K562 (cell line): ENCODE results near the gene CDCA4. TPM values are rescaled to one million over a fixed set of nuclear protein-coding genes. Genes with fewer than 3 reads are reported as not detected.

ENCODE experiments used
- ATAC-seq: fragments of 200-7000 bp; cut with Tn5 transposase; 3 replicates; pipeline ENCODE4 v1.9.1; 2020; ENCODE audit warnings: moderate library complexity
- BruUV-seq: library from RNA; stranded (reverse); fragments of 400-500 nt; replicated peaks from 2 replicates; lab custom pipeline; 2021; lab: Mats Ljungman, UMichigan
- CTCF ChIA-PET: fragments of 300-600 bp; formaldehyde crosslinking; extraction: SDS; loops from one replicate; lab custom pipeline; 2021; ENCODE audit warnings: low intra/inter-chr PET ratio; lab: Yijun Ruan, JAX
- POLR2A ChIA-PET: fragments of 300-600, 350-650 bp; sonication (Branson Sonifier 250); formaldehyde crosslinking; extraction: SDS; loops from one replicate; lab custom pipeline; 2021; ENCODE audit warnings: antibody characterized with exemption, inconsistent platforms; lab: Yijun Ruan, JAX
- DNase-seq, 4 experiments: peaks; one replicate each; pipeline versions ENCODE4 v3.0.0 to v3.0.0-alpha.2; 2011 to 2018; ENCODE audit warnings: low spot score in 3 of 4, mixed read lengths in 3 of 4; ENCODE audit errors: extremely low read depth in 1 of 4
- FAIRE-seq: peaks from 2 replicates; lab custom pipeline; 2011; peaks lifted over from hg19 to GRCh38; lab: Jason Lieb, UNC
- H2AFZ ChIP-seq: 2 replicates; pipeline ENCODE4 v1.6.0; 2011; ENCODE audit warnings: low read depth, low read length, control low read depth, inconsistent platforms
- H3K27ac ChIP-seq: fragments of 200-600 bp; 3 replicates; pipeline ENCODE4 v1.8.0; 2011; ENCODE audit warnings: low read depth, mild to moderate bottlenecking, control low read depth, inconsistent platforms, low read length, moderate library complexity, mixed read lengths; ENCODE audit errors: extremely low read depth
- H3K27me3 ChIP-seq, 2 experiments: fragments of 300-600 bp in 1 of 2; 2 replicates in 1 of 2; 3 replicates in 1 of 2; pipeline versions ENCODE4 v1.6.0 to v1.8.0; 2011; ENCODE audit warnings: inconsistent platforms in 2 of 2, low read length in 2 of 2, mild to moderate bottlenecking in 1 of 2, mixed read lengths in 1 of 2, moderate library complexity in 1 of 2; ENCODE audit not compliant: control insufficient read depth in 2 of 2, insufficient read depth in 2 of 2
- H3K36me3 ChIP-seq: fragments of 300-600 bp; 3 replicates; pipeline ENCODE4 v1.8.0; 2011; ENCODE audit warnings: mild to moderate bottlenecking, low read length, inconsistent platforms; ENCODE audit not compliant: control insufficient read depth, insufficient read depth
- H3K4me1 ChIP-seq, 2 experiments: fragments of 200-600 bp in 1 of 2; replicated peaks in 1 of 2; 2 replicates in 1 of 2; 3 replicates in 1 of 2; pipeline versions ENCODE4 v1.5.1 to v1.8.0; 2011; ENCODE audit warnings: inconsistent platforms in 2 of 2, low read length in 2 of 2, mild to moderate bottlenecking in 1 of 2, mixed read lengths in 1 of 2, moderate library complexity in 1 of 2; ENCODE audit not compliant: control insufficient read depth in 2 of 2, insufficient read depth in 2 of 2
- H3K4me2 ChIP-seq: 2 replicates; pipeline ENCODE4 v1.6.1; 2011; ENCODE audit warnings: low read length, control low read depth, inconsistent platforms, mixed read lengths; ENCODE audit not compliant: insufficient read depth
- H3K4me3 ChIP-seq: fragments of 200-600 bp; sonication (generic), shearing (Covaris generic); 2 replicates; pipeline ENCODE4 v1.5.1; 2016; ENCODE audit warnings: control low read depth, inconsistent platforms
- H3K79me2 ChIP-seq: fragments of 200-600 bp; 3 replicates; pipeline ENCODE4 v1.8.0; 2011; ENCODE audit warnings: low read length, inconsistent platforms; ENCODE audit not compliant: control insufficient read depth, insufficient read depth
- H3K9ac ChIP-seq, 2 experiments: 2 replicates each; pipeline versions ENCODE4 v1.6.0 to v1.6.1; 2011; ENCODE audit warnings: low read depth in 2 of 2, low read length in 2 of 2, control low read depth in 1 of 2, inconsistent platforms in 1 of 2, mild to moderate bottlenecking in 1 of 2, mixed read lengths in 1 of 2; ENCODE audit not compliant: insufficient read depth in 1 of 2
- H3K9me1 ChIP-seq: one replicate; pipeline ENCODE4 v1.6.0; 2011; ENCODE audit warnings: inconsistent platforms, mild to moderate bottlenecking, low read length, moderate library complexity; ENCODE audit not compliant: control insufficient read depth, insufficient read depth
- H3K9me3 ChIP-seq: replicated peaks from 2 replicates; pipeline ENCODE4 v1.5.1; 2011; ENCODE audit warnings: low read depth, low read length, inconsistent platforms; ENCODE audit not compliant: control insufficient read depth, insufficient read depth
- H4K20me1 ChIP-seq: replicated peaks from 2 replicates; pipeline ENCODE4 v1.6.1; 2011; ENCODE audit warnings: low read length, inconsistent platforms, mixed read lengths; ENCODE audit not compliant: control insufficient read depth, insufficient read depth
- CHAMP1 ChIP-seq: fragments of 450-650 bp; IDR thresholded peaks from 2 replicates; pipeline ENCODE4 v1.6.1; 2016; ENCODE audit warnings: mild to moderate bottlenecking
- CREB3L1 ChIP-seq: fragments of 450-650 bp; IDR thresholded peaks from 2 replicates; pipeline ENCODE4 v1.6.1; 2014; ENCODE audit warnings: low read depth, mild to moderate bottlenecking, moderate library complexity, borderline replicate concordance
- E2F1 ChIP-seq: sonication (generic); formaldehyde crosslinking; IDR thresholded peaks from 2 replicates; pipeline ENCODE4 v1.8.1; 2023; ENCODE audit warnings: mild to moderate bottlenecking, missing genetic modification reagents, moderate library complexity
- GABPA ChIP-seq: fragments of 200-800 bp; sonication (Bioruptor generic); conservative IDR thresholded peaks from 2 replicates; pipeline ENCODE4 v1.6.1; 2016; ENCODE audit warnings: low read depth, missing genetic modification characterization, missing compliant biosample characterization
- GATAD2B ChIP-seq: fragments of 450-650 bp; IDR thresholded peaks from 2 replicates; pipeline ENCODE4 v1.6.1; 2017; ENCODE audit warnings: mild to moderate bottlenecking, borderline replicate concordance
- HLTF ChIP-seq: fragments of 450-650 bp; IDR thresholded peaks from 2 replicates; pipeline ENCODE4 v1.6.1; 2016
- MXI1 ChIP-seq: IDR thresholded peaks from 2 replicates; pipeline ENCODE4 v1.6.1; 2011; ENCODE audit warnings: low read depth, mild to moderate bottlenecking, improper control_type of control experiment, low read length
- PHF8 ChIP-seq: fragments of 200-600 bp; sonication (generic); IDR thresholded peaks from 2 replicates; pipeline ENCODE4 v1.6.1; 2012; ENCODE audit warnings: mixed run types, mild to moderate bottlenecking, inconsistent platforms, low read length, moderate library complexity, borderline replicate concordance
- POU5F1 ChIP-seq: fragments of 150-350 bp; IDR thresholded peaks from 2 replicates; pipeline ENCODE4 v1.6.1; 2014; ENCODE audit warnings: borderline replicate concordance, low read length, low read depth, mild to moderate bottlenecking; ENCODE audit not compliant: partially characterized antibody
- PTBP1 ChIP-seq: fragments of 200-400 bp; formaldehyde crosslinking; IDR thresholded peaks from 2 replicates; pipeline ENCODE4 v1.6.1; 2017; ENCODE audit warnings: low read depth, low read length
- RAD21 ChIP-seq, 2 experiments: fragments of 250-450 bp in 1 of 2; fragments of 450-650 bp in 1 of 2; sonication (Bioruptor Pico) in 1 of 2; formaldehyde crosslinking in 1 of 2; IDR thresholded peaks in 1 of 2; conservative IDR thresholded peaks in 1 of 2; 2 replicates each; pipeline versions ENCODE4 v1.4.0 to v1.8.0; 2020 to 2022; ENCODE audit warnings: mild to moderate bottlenecking in 2 of 2, moderate library complexity in 1 of 2
- RUNX1 ChIP-seq: sonication (generic); IDR thresholded peaks from 2 replicates; pipeline ENCODE4 v1.6.1; 2016; ENCODE audit warnings: antibody characterized with exemption, low read depth
- SNIP1 ChIP-seq: fragments of 450-650 bp; IDR thresholded peaks from 2 replicates; pipeline ENCODE4 v1.7.1; 2017; ENCODE audit warnings: low read depth, mild to moderate bottlenecking
- TARDBP ChIP-seq: fragments of 450-650 bp; IDR thresholded peaks from 2 replicates; pipeline ENCODE4 v1.6.1; 2016
- ZNF431 ChIP-seq: sonication (generic); formaldehyde crosslinking; IDR thresholded peaks from 2 replicates; pipeline ENCODE4 v1.8.0; 2022; ENCODE audit warnings: mild to moderate bottlenecking, missing genetic modification reagents
- ZNF444 ChIP-seq: fragments of 250-450 bp; sonication (Bioruptor Pico); IDR thresholded peaks from 2 replicates; pipeline ENCODE4 v1.4.0; 2020; ENCODE audit warnings: mild to moderate bottlenecking, moderate library complexity
- ZNF696 ChIP-seq: fragments of 250-450 bp; sonication (Bioruptor Pico); conservative IDR thresholded peaks from 2 replicates; pipeline ENCODE4 v1.4.0; 2020; ENCODE audit warnings: mild to moderate bottlenecking, moderate library complexity
- WGBS: fragments of 100-300 bp; shearing (Covaris generic); methylation state at CpG from one replicate; pipeline ENCODE4 v1.1.6; 2016; ENCODE audit warnings: low coverage, mixed read lengths; ENCODE audit not compliant: insufficient coverage; ENCODE audit errors: missing lambda C conversion rate; 5-methylcytosine and 5-hydroxymethylcytosine counted together
- in situ Hi-C: fragments of 300-500 bp; cut with MboI; formaldehyde crosslinking; loops from 4 replicates; pipeline ENCODE4 v1.15.0; 2018; ENCODE audit warnings: inconsistent platforms, mixed read lengths
- intact Hi-C: fragments of 100-400 bp; cut with micrococcal nuclease; formaldehyde crosslinking; loops from 2 replicates; pipeline ENCODE4 v1.14.2; 2022
- polyA plus RNA-seq, 8 experiments: library from polyadenylated mRNA; depleted of rRNA in 4 of 8; stranded (reverse) in 5 of 8; unstranded in 3 of 8; fragments of >200 nt; fragmentation: Nextera tagmentation in 2 of 8; fragmentation: Illumina TruSeq in 1 of 8; extraction: Ambion mirVana in 2 of 8; extraction: Trizol in 1 of 8; gene quantifications; 2 replicates each; pipeline versions ENCODE4 v1.2.1 to v1.2.3, GENCODE V29; 2011 to 2014; ENCODE audit warnings: inconsistent platforms in 1 of 8, missing spikeins in 1 of 8
- total RNA-seq, 7 experiments: library from RNA; depleted of rRNA in 6 of 7; stranded (reverse); fragments of >200 nt in 6 of 7; fragmentation: Illumina TruSeq in 2 of 7; extraction: Trizol in 2 of 7; gene quantifications; 2 replicates each; pipeline versions ENCODE4 v1.2.1 to v1.2.3, GENCODE V29; 2011 to 2021; ENCODE audit warnings: low replicate concordance in 1 of 7

Gene CDCA4
- total and polyA plus RNA-seq, 9 of the 15 experiments (the other 6 are each of a cell fraction or from before 2014, with no cell fraction given): 6.6 to 44.2 (median 23.0) TPM

GRCh38 chr14:105014631-105015030, 6.3 kb downstream of the CDCA4 start:
- POLR2A ChIA-PET: interaction anchor here (4.0 kb wide), 1 partner anchor 9 kb away, joined by 28 read pairs; no protein-coding TSS in a partner anchor
- Histone ChIP-seq H3K27ac (peak overlapping the region; percentile 71; the same call in 1 of the 3 replicates), H3K4me1 (peaks cover 36 to 37% of the 10 kb centered on the region in 2 experiments), H3K27me3 (no peaks in the 10 kb centered on the region), H3K9ac (peak overlapping the region; percentile 48 to 53; a peak in 2 of 4 replicates), H3K9me3 (no peaks in the 10 kb centered on the region), H3K4me3 (no peak overlapping the region; the same call in 1 of the 2 replicates), H3K9me1 (peaks cover 4% of the 10 kb centered on the region), H3K36me3 (peaks cover 63% of the 10 kb centered on the region; the same call in 2 of the 3 replicates), H3K79me2 (peaks cover 100% of the 10 kb centered on the region), H2AFZ (no peak overlapping the region), H3K4me2 (peak overlapping the region; percentile 72; the same call in 1 of the 2 replicates), H4K20me1 (peaks cover 55% of the 10 kb centered on the region)
- intact Hi-C loops (loop anchor here (5.0 kb wide), 1 partner anchor 37 kb away; the partner anchor contains the start of gene AHNAK2), in situ Hi-C loops (no loop called here)
- CTCF ChIA-PET: no interaction called here
- WGBS: 43% methylated on average over 4 of the region's 4 CpGs
- DNase-seq (no peak), FAIRE-seq (no peak), ATAC-seq (no peak)
- no TSS peak for BruUV-seq
- TF ChIP-seq GABPA: no peak
- TF ChIP-seq PHF8: no peak
- no peak for TF ChIP-seq ZNF431 (CRISPR knock-in tag)
- TF ChIP-seq ZNF444 (CRISPR knock-in tag): no peak
- TF ChIP-seq HLTF: no peak
- no peak for TF ChIP-seq E2F1 (CRISPR knock-in tag)
- no peak for TF ChIP-seq CHAMP1
- no peak for TF ChIP-seq SNIP1
- TF ChIP-seq RUNX1: no peak
- TF ChIP-seq MXI1: no peak
- no peak for TF ChIP-seq GATAD2B
- no peak for TF ChIP-seq POU5F1
- no peak for TF ChIP-seq RAD21 (CRISPR knock-in tag; conservative IDR thresholded peaks at IDR 0.05 in 1 of 2, IDR thresholded peaks at IDR 0.05 in 1 of 2)
- TF ChIP-seq ZNF696 (CRISPR knock-in tag): no peak
- no peak for TF ChIP-seq TARDBP
- TF ChIP-seq PTBP1: no peak
- TF ChIP-seq CREB3L1: no peak
